Inflammatory macrophage treated with lipopolysaccharide for 1 hour (primary cell): ENCODE results near the gene MTHFSD.

ENCODE experiments used
- DNase-seq, 2 donors: peaks; one replicate each; pipeline ENCODE4 v3.0.0-alpha.2; 2020 to 2022

Gene MTHFSD

GRCh38 chr16:86510465-86511261 lies 44.4 kb downstream of the MTHFSD start, which contains the start of gene FOXF1:
TSS of gene FOXF1 (plus strand) at chr16:86510527. CDS start at chr16:86510570, 43 bp downstream.
- peak; percentile 5 to 19 for DNase-seq

- DNase-seq = no peak
Observed at GRCh38 chr16:86509759-86510464, 45.1 kb downstream of the MTHFSD start.

- DNase-seq = peak; percentile 48 to 57
Observed at GRCh38 chr16:86508947-86509758, 45.9 kb downstream of the MTHFSD start.

- no peak for DNase-seq
Observed at GRCh38 chr16:86508028-86508946, 46.7 kb downstream of the MTHFSD start.

GRCh38 chr16:86507173-86508027 lies 47.6 kb downstream of the MTHFSD start:
- no peak for DNase-seq

- DNase-seq = no peak
Observed at GRCh38 chr16:86505899-86506864, 48.9 kb downstream of the MTHFSD start.

- no peak for DNase-seq
Observed at GRCh38 chr16:86505185-86505898, 49.7 kb downstream of the MTHFSD start.

- DNase-seq = no peak
Observed at GRCh38 chr16:86504315-86505184, 50.5 kb downstream of the MTHFSD start.

- no peak for DNase-seq
Observed at GRCh38 chr16:86503830-86504229, 51.2 kb downstream of the MTHFSD start.

GRCh38 chr16:86502856-86503748 lies 51.9 kb downstream of the MTHFSD start:
- DNase-seq = no peak

GRCh38 chr16:86501989-86502855 lies 52.8 kb downstream of the MTHFSD start:
- no peak for DNase-seq

GRCh38 chr16:86500708-86501510 lies 54.1 kb downstream of the MTHFSD start:
- DNase-seq = no peak

- DNase-seq = no peak
Observed at GRCh38 chr16:86499889-86500707, 54.9 kb downstream of the MTHFSD start.

GRCh38 chr16:86499440-86499786 lies 55.6 kb downstream of the MTHFSD start:
- DNase-seq = no peak
